GM23248 (cell line): Measurements from ENCODE around the gene ZNF407. TPM values are rescaled to one million over a fixed set of nuclear protein-coding genes. Genes with fewer than 3 reads are reported as not detected.

Experiments used
- DNase-seq: peaks from one replicate; pipeline ENCODE4 v3.0.0-alpha.2; 2015
- H2AFZ ChIP-seq: fragments of 200-600 bp; sonication (generic); 2 replicates; pipeline ENCODE4 v1.6.1; 2016; ENCODE audit warnings: antibody characterized with exemption
- H3F3A ChIP-seq: fragments of 200-600 bp; sonication (generic); 2 replicates; pipeline ENCODE4 v1.6.1; 2016; ENCODE audit warnings: mild to moderate bottlenecking, antibody characterized with exemption, mixed run types; ENCODE audit not compliant: insufficient read depth
- H3K27ac ChIP-seq: fragments of 200-600 bp; sonication (generic); 2 replicates; pipeline ENCODE4 v1.5.1; 2016; ENCODE audit warnings: mild to moderate bottlenecking
- H3K27me3 ChIP-seq: fragments of 200-600 bp; sonication (generic); replicated peaks from 2 replicates; pipeline ENCODE4 v1.6.1; 2016; ENCODE audit warnings: mild to moderate bottlenecking; ENCODE audit not compliant: insufficient read depth
- H3K36me3 ChIP-seq: fragments of 200-600 bp; sonication (generic); 2 replicates; pipeline ENCODE4 v1.6.1; 2016; ENCODE audit warnings: low read depth, mild to moderate bottlenecking
- H3K4me1 ChIP-seq: fragments of 200-600 bp; sonication (generic); 2 replicates; pipeline ENCODE4 v1.6.1; 2016; ENCODE audit warnings: mild to moderate bottlenecking; ENCODE audit not compliant: insufficient read depth
- H3K4me2 ChIP-seq: fragments of 200-600 bp; sonication (generic); one replicate; pipeline ENCODE4 v1.6.1; 2016; ENCODE audit warnings: mild to moderate bottlenecking; ENCODE audit not compliant: unreplicated experiment
- H3K4me3 ChIP-seq: fragments of 200-600 bp; sonication (generic); 2 replicates; pipeline ENCODE4 v1.5.1; 2016; ENCODE audit warnings: mild to moderate bottlenecking
- H3K79me2 ChIP-seq: fragments of 200-600 bp; sonication (generic); 2 replicates; pipeline ENCODE4 v1.6.1; 2016; ENCODE audit warnings: mild to moderate bottlenecking; ENCODE audit not compliant: insufficient read depth
- H3K9ac ChIP-seq: fragments of 200-600 bp; sonication (generic); 2 replicates; pipeline ENCODE4 v1.6.1; 2016; ENCODE audit warnings: mild to moderate bottlenecking
- H3K9me2 ChIP-seq: fragments of 200-600 bp; sonication (generic); 2 replicates; pipeline ENCODE4 v1.6.1; 2016; ENCODE audit warnings: mixed run types, mild to moderate bottlenecking, moderate library complexity; ENCODE audit not compliant: insufficient read depth
- H3K9me3 ChIP-seq: fragments of 200-600 bp; sonication (generic); one replicate; pipeline ENCODE4 v1.6.1; 2017; ENCODE audit warnings: low read depth
- H4K20me1 ChIP-seq: fragments of 200-600 bp; sonication (generic); 2 replicates; pipeline ENCODE4 v1.6.0; 2016; ENCODE audit not compliant: insufficient read depth
- EZH2 ChIP-seq: fragments of 200-600 bp; sonication (generic); IDR thresholded peaks from 2 replicates; pipeline ENCODE4 v1.6.1; 2018; ENCODE audit warnings: antibody characterized with exemption, mild to moderate bottlenecking; ENCODE audit not compliant: insufficient read depth, poor library complexity, severe bottlenecking
- EZH2phosphoT487 ChIP-seq: fragments of 200-600 bp; sonication (generic); IDR thresholded peaks from 2 replicates; pipeline ENCODE4 v1.6.1; 2018; ENCODE audit warnings: antibody characterized with exemption, moderate library complexity, mild to moderate bottlenecking, low read depth; ENCODE audit not compliant: insufficient read depth
- WGBS, 2 experiments: methylation state at CpG; one replicate each; pipeline ENCODE4 v1.1.6; 2015 to 2017; ENCODE audit warnings: low lambda C conversion rate in 2 of 2, low coverage in 1 of 2; ENCODE audit errors: missing lambda C conversion rate in 2 of 2; 5-methylcytosine and 5-hydroxymethylcytosine counted together
- in situ Hi-C: fragments of 300-500 bp; cut with MboI; formaldehyde crosslinking; loops from 2 replicates; pipeline ENCODE4 v1.15.0; 2020
- polyA plus RNA-seq: library from polyadenylated mRNA; unstranded; fragments of >200 nt; fragmentation: Nextera tagmentation; extraction: Ambion mirVana; gene quantifications from 2 replicates; pipeline ENCODE4 v1.2.1, GENCODE V29; 2016
- total RNA-seq: library from RNA; depleted of rRNA; stranded (reverse); fragments of >200 nt; shearing (Covaris generic); gene quantifications from 2 replicates; pipeline ENCODE4 v1.2.3, GENCODE V29; 2014; rRNA removed

Gene ZNF407
- total and polyA plus RNA-seq, 2 experiments from 2014 or later = 2.6 to 6.3 TPM

DNA sequence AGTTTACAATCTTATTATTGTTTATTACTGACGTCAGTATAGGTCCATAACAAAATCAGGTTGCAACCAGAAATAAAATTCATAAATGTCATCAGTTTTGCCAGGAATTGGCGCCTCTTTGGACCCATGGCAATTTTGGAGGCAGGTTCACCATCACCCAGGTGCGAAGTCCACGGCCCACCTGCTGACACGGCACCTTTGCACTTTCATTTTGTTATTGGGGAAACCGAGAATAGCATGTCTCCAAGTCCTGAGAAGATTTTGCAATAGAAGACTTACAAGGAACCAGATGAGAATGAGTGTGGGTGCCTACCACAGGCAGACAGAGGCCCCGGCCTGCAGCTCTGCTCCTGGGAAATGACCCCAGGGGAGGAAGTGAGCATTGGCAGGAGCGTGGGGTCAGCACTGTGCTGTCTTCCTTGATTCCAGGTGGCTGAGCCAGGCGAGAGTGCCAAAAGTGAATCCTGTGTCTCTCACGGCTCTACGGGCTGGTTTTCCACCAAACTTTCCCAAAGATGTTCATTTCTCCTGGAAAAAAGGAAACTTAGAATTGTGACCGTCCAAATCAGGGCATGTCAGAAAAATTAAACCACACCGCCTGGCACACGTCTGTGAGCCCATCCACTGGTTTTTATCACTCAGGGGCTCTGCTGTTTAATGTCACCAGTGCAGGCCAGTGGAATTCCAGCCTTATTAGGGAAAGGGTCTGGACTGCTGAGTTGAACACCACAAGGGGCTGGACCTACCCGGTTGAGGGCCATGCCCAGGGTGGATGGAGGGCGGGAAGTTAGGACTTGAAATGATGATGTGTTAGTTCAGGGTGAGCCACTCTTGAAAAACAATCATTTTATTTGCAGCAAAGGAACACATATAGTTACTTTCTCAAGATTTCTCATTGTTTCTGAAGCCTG, 514.8 kb downstream of the ZNF407 start:
- Histone ChIP-seq H2AFZ (no peak overlapping the region), H3K27ac (no peak overlapping the region), H3K4me2 (no peak overlapping the region), H3K9me3 (no peaks in the 10 kb centered on the region), H3K4me3 (no peak overlapping the region), H3F3A (no peaks in the 10 kb centered on the region), H3K4me1 (no peaks in the 10 kb centered on the region), H3K27me3 (no peaks in the 10 kb centered on the region), H3K9me2 (no peaks in the 10 kb centered on the region), H3K79me2 (no peaks in the 10 kb centered on the region), H3K36me3 (no peaks in the 10 kb centered on the region), H3K9ac (no peak overlapping the region), H4K20me1 (no peaks in the 10 kb centered on the region)
- in situ Hi-C loops = no loop called here
- no peak for DNase-seq
- TF ChIP-seq EZH2phosphoT487 = no peak
- TF ChIP-seq EZH2 = no peak
- WGBS, 2 experiments = 72 to 76% methylated on average over 16 of the region's 16 CpGs

DNA sequence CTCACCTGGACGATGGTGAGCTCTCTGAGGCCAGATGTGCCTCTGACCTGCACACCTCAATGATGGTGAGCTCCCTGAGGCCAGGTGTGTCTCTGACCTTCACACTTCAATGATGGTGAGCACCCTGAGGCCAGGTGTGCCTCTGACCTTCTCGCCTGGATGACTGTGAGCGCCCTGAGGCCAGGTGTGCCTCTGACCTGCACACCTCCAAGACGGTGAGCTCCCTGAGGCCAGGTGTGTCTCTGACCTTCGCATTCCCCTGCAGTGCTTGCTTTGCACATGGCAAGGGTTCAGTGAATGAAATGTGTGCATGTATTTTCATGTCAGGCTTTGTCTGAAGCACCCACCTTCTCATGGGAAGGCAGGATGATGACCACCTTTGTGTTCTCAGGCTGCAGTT, 515.8 kb downstream of the ZNF407 start:
- Histone ChIP-seq H4K20me1 (no peaks in the 10 kb centered on the region), H3K4me1 (no peaks in the 10 kb centered on the region), H3K27ac (no peak overlapping the region), H3K36me3 (no peaks in the 10 kb centered on the region), H3K79me2 (no peaks in the 10 kb centered on the region), H3K9me2 (no peaks in the 10 kb centered on the region), H3K4me3 (no peak overlapping the region), H3K9ac (no peak overlapping the region), H3K9me3 (no peaks in the 10 kb centered on the region), H3K27me3 (no peaks in the 10 kb centered on the region; the same call in 1 of the 2 replicates), H3F3A (no peaks in the 10 kb centered on the region), H2AFZ (no peak overlapping the region), H3K4me2 (no peak overlapping the region)
- WGBS, 2 experiments = 45 to 48% methylated on average over 4 to 5 of the region's 5 CpGs
- TF ChIP-seq EZH2phosphoT487 (no peak), EZH2 (no peak)
- in situ Hi-C loops = no loop called here
- DNase-seq = no peak

DNA sequence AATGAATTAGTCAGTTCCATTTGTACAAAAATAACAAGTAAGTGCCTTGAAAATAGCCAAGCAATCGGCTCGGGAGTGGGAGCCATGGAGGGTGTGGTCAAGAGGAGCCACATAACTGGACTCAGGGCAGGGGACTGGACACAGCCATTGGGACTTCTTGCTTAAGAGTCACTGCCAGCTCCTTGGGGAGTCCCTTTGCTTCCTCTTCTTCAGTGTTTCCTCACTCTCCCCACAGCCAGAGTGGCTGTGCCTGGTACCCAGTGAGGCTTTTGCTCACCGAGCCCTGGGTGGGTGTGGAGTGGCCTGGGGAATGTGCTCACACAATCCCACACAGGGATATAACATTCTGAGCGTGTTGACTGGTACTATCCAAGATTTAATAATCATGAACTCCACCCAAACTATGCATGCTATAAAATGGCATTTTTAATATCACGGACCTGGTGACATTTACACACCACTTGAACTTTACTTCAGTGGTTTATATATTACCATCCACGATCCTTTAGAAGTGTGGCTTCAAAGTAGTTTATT, 516.6 kb downstream of the ZNF407 start:
- Histone ChIP-seq H4K20me1 (no peaks in the 10 kb centered on the region), H3K4me3 (no peak overlapping the region), H3K4me2 (no peak overlapping the region), H3F3A (no peaks in the 10 kb centered on the region), H3K27ac (no peak overlapping the region), H3K79me2 (no peaks in the 10 kb centered on the region), H2AFZ (no peak overlapping the region), H3K4me1 (no peaks in the 10 kb centered on the region), H3K27me3 (no peaks in the 10 kb centered on the region; the same call in 1 of the 2 replicates), H3K9ac (no peak overlapping the region), H3K9me2 (no peaks in the 10 kb centered on the region), H3K9me3 (no peaks in the 10 kb centered on the region), H3K36me3 (no peaks in the 10 kb centered on the region)
- TF ChIP-seq EZH2 (no peak), EZH2phosphoT487 (no peak)
- WGBS, 2 experiments = 51 to 57% methylated on average over 6 of the region's 6 CpGs
- in situ Hi-C loops = no loop called here
- no peak for DNase-seq

Other genes with a start within 250 kb of the ZNF407 start
- gene DIPK1C, start 140.6 kb upstream of the ZNF407 start, total RNA-seq = not detected in 2 replicates
- not detected in 2 replicates for gene DIPK1C, start 140.6 kb upstream of the ZNF407 start, polyA plus RNA-seq
- gene CNDP2, start 101.5 kb upstream of the ZNF407 start, total RNA-seq = 40.5 and 46.4 TPM in 2 replicates
- 72.2 and 72.7 TPM in 2 replicates for gene CNDP2, start 101.5 kb upstream of the ZNF407 start, polyA plus RNA-seq
- not detected in 2 replicates for gene CNDP1, start 63.4 kb upstream of the ZNF407 start, total RNA-seq
- gene CNDP1, start 63.4 kb upstream of the ZNF407 start, polyA plus RNA-seq = not detected in 2 replicates